DOHH2 (cell line): ENCODE results near the gene JAM2.
"Not testable (repeated sequence)": the region's sequence is repeated elsewhere in the genome, so short reads cannot be mapped to it uniquely, and the experiment has no call there.

Experiments
- H3F3A ChIP-seq: fragments of 200-600 bp; sonication (generic), shearing (Covaris generic); 2 replicates; pipeline ENCODE4 v1.6.0; 2016; ENCODE audit warnings: antibody characterized with exemption, mild to moderate bottlenecking; ENCODE audit not compliant: control insufficient read depth, insufficient read depth
- H3K27ac ChIP-seq: fragments of 200-600 bp; sonication (generic); 2 replicates; pipeline ENCODE4 v1.5.1; 2014; ENCODE audit warnings: low read depth, mild to moderate bottlenecking, low read length, moderate library complexity
- H3K27me3 ChIP-seq: fragments of 200-600 bp; sonication (generic); 2 replicates; pipeline ENCODE4 v1.6.1; 2014; ENCODE audit warnings: mild to moderate bottlenecking, low read length, mixed read lengths; ENCODE audit not compliant: control insufficient read depth
- H3K36me3 ChIP-seq: fragments of 200-600 bp; sonication (generic); 2 replicates; pipeline ENCODE4 v1.6.1; 2014; ENCODE audit warnings: mild to moderate bottlenecking, low read length, moderate library complexity, mixed read lengths; ENCODE audit not compliant: control insufficient read depth
- H3K4me1 ChIP-seq: fragments of 200-600 bp; sonication (generic); 2 replicates; pipeline ENCODE4 v1.6.1; 2014; ENCODE audit warnings: mild to moderate bottlenecking, low read length, mixed read lengths; ENCODE audit not compliant: control insufficient read depth
- H3K4me2 ChIP-seq: fragments of 200-600 bp; sonication (generic); 2 replicates; pipeline ENCODE4 v1.6.0; 2014; ENCODE audit warnings: mild to moderate bottlenecking, low read length, moderate library complexity
- H3K4me3 ChIP-seq: fragments of 200-600 bp; sonication (generic); 2 replicates; pipeline ENCODE4 v1.5.1; 2014; ENCODE audit warnings: mild to moderate bottlenecking, low read length, mixed read lengths
- H3K79me2 ChIP-seq: fragments of 200-600 bp; sonication (generic); 2 replicates; pipeline ENCODE4 v1.6.1; 2014; ENCODE audit warnings: mild to moderate bottlenecking, low read length, mixed read lengths; ENCODE audit not compliant: control insufficient read depth
- H3K9me2 ChIP-seq: fragments of 200-600 bp; sonication (generic); replicated peaks from 2 replicates; pipeline ENCODE4 v1.6.1; 2014; ENCODE audit warnings: mild to moderate bottlenecking, low read length, mixed read lengths; ENCODE audit not compliant: control insufficient read depth
- H3K9me3 ChIP-seq: fragments of 200-600 bp; sonication (generic); 2 replicates; pipeline ENCODE4 v1.6.1; 2014; ENCODE audit warnings: antibody characterized with exemption, low read length, mixed read lengths; ENCODE audit not compliant: control insufficient read depth, insufficient read depth
- H4K20me1 ChIP-seq: fragments of 200-600 bp; sonication (generic); 2 replicates; pipeline ENCODE4 v1.6.0; 2014; ENCODE audit warnings: low read depth, mild to moderate bottlenecking, antibody characterized with exemption, low read length, moderate library complexity; ENCODE audit not compliant: control insufficient read depth, insufficient read depth
- CTCF ChIP-seq: fragments of 200-600 bp; sonication (generic); IDR thresholded peaks from one replicate; pipeline ENCODE4 v1.5.1; 2014; ENCODE audit warnings: antibody characterized with exemption, mild to moderate bottlenecking, low read depth, low read length; ENCODE audit not compliant: poor library complexity, severe bottlenecking
- EZH2phosphoT487 ChIP-seq: fragments of 200-600 bp; sonication (generic); IDR thresholded peaks from 2 replicates; pipeline ENCODE4 v1.6.1; 2017; ENCODE audit warnings: borderline replicate concordance, mild to moderate bottlenecking, antibody characterized with exemption, low read length, moderate library complexity, mixed read lengths

Gene JAM2

GRCh38 chr21:25709684-25710265, 70.7 kb downstream of the JAM2 start:
- Histone ChIP-seq H3K36me3 (no peaks in the 10 kb centered on the region), H3K9me3 (no peaks in the 10 kb centered on the region), H3K4me1 (no peaks in the 10 kb centered on the region), H3K79me2 (no peaks in the 10 kb centered on the region), H3K27me3 (no peaks in the 10 kb centered on the region), H3K4me2 (no peak overlapping the region), H4K20me1 (no peaks in the 10 kb centered on the region), H3F3A (no peaks in the 10 kb centered on the region), H3K4me3 (no peak overlapping the region), H3K27ac (no peak overlapping the region), H3K9me2 (no peaks in the 10 kb centered on the region)
- TF ChIP-seq EZH2phosphoT487 (no peak), CTCF (no peak)

GRCh38 chr21:25710550-25710949, 71.5 kb downstream of the JAM2 start:
- H4K20me1 ChIP-seq = no peaks in the 10 kb centered on the region

GRCh38 chr21:25714066-25714465, 75.0 kb downstream of the JAM2 start:
- H3K36me3 ChIP-seq, H3K4me1 ChIP-seq, H3F3A ChIP-seq, H3K27ac ChIP-seq, H3K27me3 ChIP-seq, H3K79me2 ChIP-seq, H3K4me3 ChIP-seq, H3K9me3 ChIP-seq, H3K4me2 ChIP-seq, H4K20me1 ChIP-seq, H3K9me2 ChIP-seq: not testable (repeated sequence)

More at GRCh38 chr21:25710550-25710949, 71.5 kb downstream of the JAM2 start:
- H3F3A ChIP-seq = no peaks in the 10 kb centered on the region
- H3K27me3 ChIP-seq = no peaks in the 10 kb centered on the region
- no peaks in the 10 kb centered on the region for H3K4me1 ChIP-seq
- no peaks in the 10 kb centered on the region for H3K9me3 ChIP-seq
- H3K4me2 ChIP-seq = no peak overlapping the region
- H3K79me2 ChIP-seq = no peaks in the 10 kb centered on the region
- H3K27ac ChIP-seq = no peak overlapping the region
- TF ChIP-seq CTCF (no peak), EZH2phosphoT487 (no peak)
- H3K36me3 ChIP-seq = no peaks in the 10 kb centered on the region
- H3K9me2 ChIP-seq = no peaks in the 10 kb centered on the region
- no peak overlapping the region for H3K4me3 ChIP-seq

GRCh38 chr21:25717491-25718147, 78.6 kb downstream of the JAM2 start:
- H3K4me2 ChIP-seq = no peak overlapping the region
- H3F3A ChIP-seq = 0 out of 2 replicates have a peak, but pooled peaks cover 10% of the 10 kb centered on the region
- H3K9me3 ChIP-seq = no peaks in the 10 kb centered on the region
- TF ChIP-seq EZH2phosphoT487 = no peak
- no peak for TF ChIP-seq CTCF
- H3K79me2 ChIP-seq = no peaks in the 10 kb centered on the region
- no peak overlapping the region for H3K27ac ChIP-seq
- H3K36me3 ChIP-seq = peaks cover 22% of the 10 kb centered on the region
- no peaks in the 10 kb centered on the region for H3K9me2 ChIP-seq
- no peaks in the 10 kb centered on the region for H3K27me3 ChIP-seq
- no peak overlapping the region for H3K4me3 ChIP-seq
- no peaks in the 10 kb centered on the region for H4K20me1 ChIP-seq
- H3K4me1 ChIP-seq = peaks cover 7% of the 10 kb centered on the region; the same call in 1 of the 2 replicates
